A549 (cell line): ENCODE measurements around the gene SUSD3. TPM values are rescaled to one million over a fixed set of nuclear protein-coding genes. Genes with fewer than 3 reads are reported as not detected.

Experiments used
- ATAC-seq, 2 experiments: fragments of 200-7000 bp in 1 of 2; fragments of >200 bp in 1 of 2; cut with Nextera tagmentation in 1 of 2; cut with Tn5 transposase in 1 of 2; 3 replicates each; pipeline versions ENCODE4 v1.8.0 to v1.9.1; 2018 to 2020; ENCODE audit warnings: mild to moderate bottlenecking in 1 of 2, moderate library complexity in 1 of 2
- CTCF ChIA-PET: fragments of 300-600 bp; sonication (Branson Sonifier 250); formaldehyde crosslinking; extraction: SDS; loops from one replicate; lab custom pipeline; 2021; ENCODE audit warnings: antibody characterized with exemption, inconsistent platforms; lab: Yijun Ruan, JAX
- POLR2A ChIA-PET: fragments of 350-600 bp; formaldehyde crosslinking; extraction: SDS; loops from one replicate; lab custom pipeline; 2021; ENCODE audit warnings: antibody characterized with exemption, inconsistent platforms; lab: Yijun Ruan, JAX
- DNase-seq, 2 experiments: peaks; one replicate each; pipeline versions ENCODE4 v3.0.0 to v3.0.0-alpha.2; 2011 to 2016; ENCODE audit warnings: low read depth in 1 of 2, low spot score in 1 of 2
- FAIRE-seq: peaks from 2 replicates; lab custom pipeline; 2011; peaks lifted over from hg19 to GRCh38; lab: Jason Lieb, UNC
- H3K27ac ChIP-seq, 2 experiments: fragments of >200 bp; sonication (Bioruptor Twin); formaldehyde crosslinking; 3 replicates each; pipeline ENCODE4 v1.5.1; 2016 to 2017
- H3K4me1 ChIP-seq: fragments of >200 bp; sonication (Bioruptor Twin); formaldehyde crosslinking; 3 replicates; pipeline ENCODE4 v1.6.1; 2016
- H3K4me2 ChIP-seq: fragments of >200 bp; sonication (Bioruptor Twin); formaldehyde crosslinking; 3 replicates; pipeline ENCODE4 v1.6.1; 2016
- H3K4me3 ChIP-seq: fragments of >200 bp; sonication (Bioruptor Twin); formaldehyde crosslinking; 3 replicates; pipeline ENCODE4 v1.5.1; 2016
- H3K9me3 ChIP-seq: fragments of >200 bp; sonication (Bioruptor Twin); formaldehyde crosslinking; 3 replicates; pipeline ENCODE4 v1.6.1; 2016
- CBX2 ChIP-seq: fragments of 200-600 bp; sonication (generic); IDR thresholded peaks from 2 replicates; pipeline ENCODE4 v1.6.1; 2016; ENCODE audit warnings: low read depth, mild to moderate bottlenecking, borderline replicate concordance
- CBX8 ChIP-seq: fragments of 200-600 bp; sonication (generic); IDR thresholded peaks from 2 replicates; pipeline ENCODE4 v1.6.1; 2016
- CHD2 ChIP-seq: fragments of 150-350 bp; IDR thresholded peaks from 2 replicates; pipeline ENCODE4 v1.6.1; 2014; ENCODE audit warnings: low read length; ENCODE audit not compliant: partially characterized antibody
- CHD4 ChIP-seq: fragments of 200-600 bp; sonication (generic); IDR thresholded peaks from 2 replicates; pipeline ENCODE4 v1.6.1; 2016; ENCODE audit warnings: antibody characterized with exemption, mild to moderate bottlenecking, borderline replicate concordance
- EHF ChIP-seq: fragments of 250-450 bp; sonication (Bioruptor Pico); IDR thresholded peaks from 2 replicates; pipeline ENCODE4 v1.5.0; 2020; ENCODE audit warnings: mild to moderate bottlenecking
- ELK1 ChIP-seq: fragments of 150-350 bp; IDR thresholded peaks from 2 replicates; pipeline ENCODE4 v1.6.1; 2014; ENCODE audit warnings: low read depth, mild to moderate bottlenecking, low read length
- EP300 ChIP-seq, 2 experiments: fragments of >200 bp; sonication (Bioruptor Twin); formaldehyde crosslinking; IDR thresholded peaks; 2 replicates in 1 of 2; 3 replicates in 1 of 2; pipeline ENCODE4 v1.6.1; 2016 to 2017
- ESRRA ChIP-seq: fragments of 150-350 bp; IDR thresholded peaks from 2 replicates; pipeline ENCODE4 v1.6.1; 2014; ENCODE audit warnings: mild to moderate bottlenecking, low read length, borderline replicate concordance
- FOXS1 ChIP-seq: fragments of 250-450 bp; sonication (Bioruptor Pico); IDR thresholded peaks from 2 replicates; pipeline ENCODE4 v1.5.0; 2020; ENCODE audit warnings: mild to moderate bottlenecking, moderate library complexity
- GATA3 ChIP-seq: IDR thresholded peaks from 2 replicates; pipeline ENCODE4 v1.6.1; 2012; ENCODE audit warnings: borderline replicate concordance
- HDAC2 ChIP-seq: fragments of 200-600 bp; sonication (generic); IDR thresholded peaks from 2 replicates; pipeline ENCODE4 v1.6.1; 2016
- HEYL ChIP-seq: fragments of 250-450 bp; sonication (Bioruptor Pico); IDR thresholded peaks from 2 replicates; pipeline ENCODE4 v1.8.0; 2021; ENCODE audit warnings: mild to moderate bottlenecking, moderate library complexity
- HOXA7 ChIP-seq: fragments of 250-450 bp; sonication (Bioruptor Pico); IDR thresholded peaks from 2 replicates; pipeline ENCODE4 v1.5.0; 2020; ENCODE audit warnings: mild to moderate bottlenecking, moderate library complexity
- HOXB13 ChIP-seq: fragments of 250-450 bp; sonication (Bioruptor Pico); IDR thresholded peaks from 2 replicates; pipeline ENCODE4 v1.5.0; 2020; ENCODE audit warnings: low read depth, mild to moderate bottlenecking, moderate library complexity
- HOXB5 ChIP-seq: fragments of 250-450 bp; sonication (Bioruptor Pico); IDR thresholded peaks from 2 replicates; pipeline ENCODE4 v1.5.0; 2020; ENCODE audit warnings: mild to moderate bottlenecking, moderate library complexity
- KDM1A ChIP-seq: fragments of 200-600 bp; sonication (generic); IDR thresholded peaks from 2 replicates; pipeline ENCODE4 v1.6.1; 2016; ENCODE audit warnings: low read depth, mild to moderate bottlenecking
- MAZ ChIP-seq: fragments of 150-350 bp; IDR thresholded peaks from 2 replicates; pipeline ENCODE4 v1.6.1; 2014; ENCODE audit warnings: antibody characterized with exemption, low read depth, low read length, borderline replicate concordance
- MYC ChIP-seq: IDR thresholded peaks from 2 replicates; pipeline ENCODE4 v1.6.1; 2012; ENCODE audit warnings: mild to moderate bottlenecking, inconsistent platforms, low read length, improper control_type of control experiment, borderline replicate concordance
- NPAS2 ChIP-seq: fragments of 250-450 bp; sonication (Bioruptor Pico); IDR thresholded peaks from 2 replicates; pipeline ENCODE4 v1.8.0; 2022; ENCODE audit warnings: mild to moderate bottlenecking, moderate library complexity, borderline replicate concordance
- NR3C1 ChIP-seq: fragments of >200 bp; sonication (Bioruptor Twin); formaldehyde crosslinking; IDR thresholded peaks from 3 replicates; pipeline ENCODE4 v1.6.1; 2017
- POLR2A ChIP-seq: IDR thresholded peaks from 2 replicates; pipeline ENCODE4 v1.6.1; 2012; ENCODE audit warnings: mild to moderate bottlenecking, low read length
- RAD21 ChIP-seq, 2 experiments: fragments of >200 bp in 1 of 2; sonication (Bioruptor Twin) in 1 of 2; formaldehyde crosslinking in 1 of 2; IDR thresholded peaks in 1 of 2; conservative IDR thresholded peaks in 1 of 2; 2 replicates in 1 of 2; 3 replicates in 1 of 2; pipeline ENCODE4 v1.6.1; 2012 to 2018; ENCODE audit warnings: inconsistent platforms in 1 of 2
- RCOR1 ChIP-seq: fragments of 150-350 bp; IDR thresholded peaks from 2 replicates; pipeline ENCODE4 v1.6.1; 2014; ENCODE audit warnings: antibody characterized with exemption, low read length, low read depth
- RFX5 ChIP-seq: fragments of 450-650 bp; IDR thresholded peaks from 2 replicates; pipeline ENCODE4 v1.7.1; 2014; ENCODE audit warnings: antibody characterized with exemption, mild to moderate bottlenecking, moderate library complexity
- SMC3 ChIP-seq: fragments of >200 bp; sonication (Bioruptor Twin); formaldehyde crosslinking; IDR thresholded peaks from 3 replicates; pipeline ENCODE4 v1.6.1; 2018; ENCODE audit warnings: inconsistent platforms
- SREBF2 ChIP-seq: fragments of 450-650 bp; IDR thresholded peaks from 2 replicates; pipeline ENCODE4 v1.6.1; 2014; ENCODE audit warnings: mild to moderate bottlenecking, moderate library complexity
- TFCP2L1 ChIP-seq: fragments of 250-450 bp; sonication (Bioruptor Pico); IDR thresholded peaks from 2 replicates; pipeline ENCODE4 v1.5.0; 2021; ENCODE audit warnings: mild to moderate bottlenecking
- TP53 ChIP-seq: fragments of 250-450 bp; sonication (Bioruptor Pico); IDR thresholded peaks from 2 replicates; pipeline ENCODE4 v1.5.0; 2021; ENCODE audit warnings: mild to moderate bottlenecking, moderate library complexity
- ZC3H11A ChIP-seq: fragments of 450-650 bp; IDR thresholded peaks from 2 replicates; pipeline ENCODE4 v1.6.1; 2014; ENCODE audit warnings: antibody characterized with exemption, mild to moderate bottlenecking
- ZSCAN20 ChIP-seq: fragments of 250-450 bp; sonication (Bioruptor Pico); IDR thresholded peaks from 2 replicates; pipeline ENCODE4 v1.8.0; 2022; ENCODE audit warnings: mild to moderate bottlenecking, moderate library complexity
- WGBS: methylation state at CpG from one replicate; pipeline ENCODE4 v1.1.6; 2017; ENCODE audit errors: missing lambda C conversion rate; 5-methylcytosine and 5-hydroxymethylcytosine counted together
- polyA plus RNA-seq, 4 experiments: library from polyadenylated mRNA; depleted of rRNA in 3 of 4; stranded (reverse); fragments of >200 nt; fragmentation: RNase III in 1 of 4; extraction: RNeasy Plus Mini Kit Qiagen cat#74134 plus additional on column Dnase treatment in 1 of 4; gene quantifications; 2 replicates in 3 of 4; 3 replicates in 1 of 4; pipeline ENCODE4 v1.2.3, GENCODE V29; 2011 to 2017
- TF ChIP-seq, protein P1 (sequence below): IDR thresholded peaks from 2 replicates; pipeline ENCODE4 v1.6.1; 2012
- TF ChIP-seq, protein P2 (sequence below): IDR thresholded peaks from 2 replicates; pipeline ENCODE4 v1.6.1; 2012
- TF ChIP-seq, protein P3 (sequence below): fragments of >200 bp; sonication (Bioruptor Twin); formaldehyde crosslinking; IDR thresholded peaks from 3 replicates; pipeline ENCODE4 v1.5.1; 2016
- TF ChIP-seq, protein P4 (sequence below): fragments of >200 bp; sonication (Bioruptor Twin); formaldehyde crosslinking; IDR thresholded peaks from 3 replicates; pipeline ENCODE4 v1.6.1; 2016
- TF ChIP-seq, protein P5 (sequence below): fragments of 450-650 bp; IDR thresholded peaks from 2 replicates; pipeline ENCODE4 v1.6.1; 2014; ENCODE audit warnings: antibody characterized with exemption

Gene SUSD3
- polyA plus RNA-seq, 2 of the 4 experiments (the other 2 are of a cell fraction) = 0.27 to 0.34 TPM

DNA sequence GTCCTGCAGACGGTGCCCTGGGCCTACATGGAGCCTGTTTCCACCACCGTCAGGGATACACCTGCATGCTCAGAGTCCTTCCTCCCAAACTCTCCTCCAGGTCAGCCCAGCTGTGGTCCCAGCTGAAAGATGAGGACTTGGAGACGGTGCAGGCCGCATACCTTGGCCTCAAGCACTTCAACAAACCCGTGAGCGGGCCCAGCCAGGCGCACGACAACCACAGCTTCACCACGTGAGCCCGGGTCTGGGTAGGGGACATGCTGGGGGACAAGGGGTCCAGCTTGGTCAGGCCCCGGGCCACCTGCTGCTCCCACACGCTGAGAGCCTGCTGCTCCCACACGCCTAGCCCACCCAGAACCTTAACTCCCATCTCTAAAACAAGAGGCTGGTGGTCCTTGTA lies 20.9 kb downstream of the SUSD3 start:
- CTCF ChIA-PET = interaction anchor here (0.5 to 1.5 kb wide), 5 partner anchors 15 to 97 kb away, joined by 3 to 6 read pairs (median 3); no protein-coding TSS in a partner anchor
- no peak overlapping the region for H3K27ac ChIP-seq
- no peak for FAIRE-seq
- no peak for TF ChIP-seq RFX5
- no peak for TF ChIP-seq HDAC2
- no peak for TF ChIP-seq EP300 (IDR thresholded peaks at IDR 0.05)
- no peak for TF ChIP-seq POLR2A
- no peak for TF ChIP-seq FOXS1 (CRISPR knock-in tag)
- TF ChIP-seq TFCP2L1 (CRISPR knock-in tag) = no peak
- TF ChIP-seq NPAS2 (CRISPR knock-in tag) = no peak
- TF ChIP-seq, protein P1, sequence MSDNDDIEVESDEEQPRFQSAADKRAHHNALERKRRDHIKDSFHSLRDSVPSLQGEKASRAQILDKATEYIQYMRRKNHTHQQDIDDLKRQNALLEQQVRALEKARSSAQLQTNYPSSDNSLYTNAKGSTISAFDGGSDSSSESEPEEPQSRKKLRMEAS = no peak
- no peak for TF ChIP-seq RAD21 (conservative IDR thresholded peaks at IDR 0.05 in 1 of 2, IDR thresholded peaks at IDR 0.05 in 1 of 2)
- no peak for TF ChIP-seq KDM1A
- no peak for TF ChIP-seq SMC3
- TF ChIP-seq HOXB13 (CRISPR knock-in tag) = no peak
- TF ChIP-seq GATA3 = no peak
- TF ChIP-seq, protein P2, sequence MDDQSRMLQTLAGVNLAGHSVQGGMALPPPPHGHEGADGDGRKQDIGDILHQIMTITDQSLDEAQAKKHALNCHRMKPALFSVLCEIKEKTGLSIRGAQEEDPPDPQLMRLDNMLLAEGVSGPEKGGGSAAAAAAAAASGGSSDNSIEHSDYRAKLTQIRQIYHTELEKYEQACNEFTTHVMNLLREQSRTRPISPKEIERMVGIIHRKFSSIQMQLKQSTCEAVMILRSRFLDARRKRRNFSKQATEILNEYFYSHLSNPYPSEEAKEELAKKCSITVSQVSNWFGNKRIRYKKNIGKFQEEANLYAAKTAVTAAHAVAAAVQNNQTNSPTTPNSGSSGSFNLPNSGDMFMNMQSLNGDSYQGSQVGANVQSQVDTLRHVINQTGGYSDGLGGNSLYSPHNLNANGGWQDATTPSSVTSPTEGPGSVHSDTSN = no peak
- TF ChIP-seq ELK1 = no peak
- TF ChIP-seq NR3C1 = no peak
- no peak for TF ChIP-seq EHF (CRISPR knock-in tag)
- no peak for TF ChIP-seq HEYL (CRISPR knock-in tag)
- no peak overlapping the region for H3K4me2 ChIP-seq
- ATAC-seq = no peak
- no peaks in the 10 kb centered on the region for H3K9me3 ChIP-seq
- H3K4me1 ChIP-seq = no peaks in the 10 kb centered on the region
- POLR2A ChIA-PET = no interaction called here
- 89% methylated on average over 9 of the region's 13 CpGs for WGBS
- no peak for DNase-seq
- H3K4me3 ChIP-seq = no peak overlapping the region

- H3K4me1 ChIP-seq = no peaks in the 10 kb centered on the region
- H3K9me3 ChIP-seq = no peaks in the 10 kb centered on the region
- DNase-seq = no peak
- no peak for ATAC-seq
- FAIRE-seq = no peak
- WGBS = 85% methylated on average over 8 of the region's 9 CpGs
- TF ChIP-seq ZC3H11A (no peak), TP53 (CRISPR knock-in tag) (no peak), HOXA7 (CRISPR knock-in tag) (no peak), MAZ (no peak), ZSCAN20 (CRISPR knock-in tag) (no peak), CHD4 (no peak), RCOR1 (no peak), CHD2 (no peak), ESRRA (no peak), CBX2 (no peak), SREBF2 (no peak), GATA3 (no peak), HOXB5 (CRISPR knock-in tag) (no peak), MYC (no peak), NR3C1 (no peak), CBX8 (no peak)
- TF ChIP-seq, protein P3, sequence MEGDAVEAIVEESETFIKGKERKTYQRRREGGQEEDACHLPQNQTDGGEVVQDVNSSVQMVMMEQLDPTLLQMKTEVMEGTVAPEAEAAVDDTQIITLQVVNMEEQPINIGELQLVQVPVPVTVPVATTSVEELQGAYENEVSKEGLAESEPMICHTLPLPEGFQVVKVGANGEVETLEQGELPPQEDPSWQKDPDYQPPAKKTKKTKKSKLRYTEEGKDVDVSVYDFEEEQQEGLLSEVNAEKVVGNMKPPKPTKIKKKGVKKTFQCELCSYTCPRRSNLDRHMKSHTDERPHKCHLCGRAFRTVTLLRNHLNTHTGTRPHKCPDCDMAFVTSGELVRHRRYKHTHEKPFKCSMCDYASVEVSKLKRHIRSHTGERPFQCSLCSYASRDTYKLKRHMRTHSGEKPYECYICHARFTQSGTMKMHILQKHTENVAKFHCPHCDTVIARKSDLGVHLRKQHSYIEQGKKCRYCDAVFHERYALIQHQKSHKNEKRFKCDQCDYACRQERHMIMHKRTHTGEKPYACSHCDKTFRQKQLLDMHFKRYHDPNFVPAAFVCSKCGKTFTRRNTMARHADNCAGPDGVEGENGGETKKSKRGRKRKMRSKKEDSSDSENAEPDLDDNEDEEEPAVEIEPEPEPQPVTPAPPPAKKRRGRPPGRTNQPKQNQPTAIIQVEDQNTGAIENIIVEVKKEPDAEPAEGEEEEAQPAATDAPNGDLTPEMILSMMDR = no peak
- TF ChIP-seq, protein P4, sequence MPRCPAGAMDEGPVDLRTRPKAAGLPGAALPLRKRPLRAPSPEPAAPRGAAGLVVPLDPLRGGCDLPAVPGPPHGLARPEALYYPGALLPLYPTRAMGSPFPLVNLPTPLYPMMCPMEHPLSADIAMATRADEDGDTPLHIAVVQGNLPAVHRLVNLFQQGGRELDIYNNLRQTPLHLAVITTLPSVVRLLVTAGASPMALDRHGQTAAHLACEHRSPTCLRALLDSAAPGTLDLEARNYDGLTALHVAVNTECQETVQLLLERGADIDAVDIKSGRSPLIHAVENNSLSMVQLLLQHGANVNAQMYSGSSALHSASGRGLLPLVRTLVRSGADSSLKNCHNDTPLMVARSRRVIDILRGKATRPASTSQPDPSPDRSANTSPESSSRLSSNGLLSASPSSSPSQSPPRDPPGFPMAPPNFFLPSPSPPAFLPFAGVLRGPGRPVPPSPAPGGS = no peak
- TF ChIP-seq, protein P5, sequence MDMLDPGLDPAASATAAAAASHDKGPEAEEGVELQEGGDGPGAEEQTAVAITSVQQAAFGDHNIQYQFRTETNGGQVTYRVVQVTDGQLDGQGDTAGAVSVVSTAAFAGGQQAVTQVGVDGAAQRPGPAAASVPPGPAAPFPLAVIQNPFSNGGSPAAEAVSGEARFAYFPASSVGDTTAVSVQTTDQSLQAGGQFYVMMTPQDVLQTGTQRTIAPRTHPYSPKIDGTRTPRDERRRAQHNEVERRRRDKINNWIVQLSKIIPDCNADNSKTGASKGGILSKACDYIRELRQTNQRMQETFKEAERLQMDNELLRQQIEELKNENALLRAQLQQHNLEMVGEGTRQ = no peak
- H3K4me3 ChIP-seq = no peak overlapping the region
- ChIA-PET POLR2A (no interaction called here), CTCF (interaction anchor here (0.9 kb wide), 1 partner anchor 14 kb away, joined by 4 read pairs; no protein-coding TSS in a partner anchor)
- no peak overlapping the region for H3K4me2 ChIP-seq
- H3K27ac ChIP-seq = no peak overlapping the region
Measured at GRCh38 chr9:93080406-93080805, 21.9 kb downstream of the SUSD3 start.
